Loucy (cell line): ENCODE data around the gene DNAH8.
"Not testable (repeated sequence)": the region's sequence is repeated elsewhere in the genome, so short reads cannot be mapped to it uniquely, and the experiment has no call there.

Experiments used
- H2AFZ ChIP-seq: fragments of 200-600 bp; sonication (generic); 2 replicates; pipeline ENCODE4 v1.6.0; 2016; ENCODE audit warnings: antibody characterized with exemption, mild to moderate bottlenecking, low read length, moderate library complexity
- H3F3A ChIP-seq: fragments of 200-600 bp; 2 replicates; pipeline ENCODE4 v1.6.0; 2016; ENCODE audit warnings: antibody characterized with exemption, low read depth, mild to moderate bottlenecking
- H3K27me3 ChIP-seq: fragments of 200-600 bp; sonication (generic); 2 replicates; pipeline ENCODE4 v1.6.1; 2014; ENCODE audit warnings: low read length, mild to moderate bottlenecking; ENCODE audit not compliant: insufficient read depth, poor library complexity, severe bottlenecking
- H3K36me3 ChIP-seq: fragments of 200-600 bp; sonication (generic); 2 replicates; pipeline ENCODE4 v1.6.1; 2016; ENCODE audit warnings: low read length; ENCODE audit not compliant: insufficient read depth
- H3K4me1 ChIP-seq: fragments of 200-600 bp; sonication (generic); 2 replicates; pipeline ENCODE4 v1.5.1; 2014; ENCODE audit warnings: low read length, mild to moderate bottlenecking; ENCODE audit not compliant: insufficient read depth, poor library complexity, severe bottlenecking
- H3K4me2 ChIP-seq: fragments of 200-600 bp; sonication (generic); 2 replicates; pipeline ENCODE4 v1.6.0; 2014; ENCODE audit warnings: antibody characterized with exemption, low read length, low read depth, mild to moderate bottlenecking; ENCODE audit not compliant: poor library complexity, severe bottlenecking
- H3K4me3 ChIP-seq: fragments of 200-600 bp; sonication (generic); 2 replicates; pipeline ENCODE4 v1.5.1; 2014; ENCODE audit warnings: low read length, mild to moderate bottlenecking, mixed read lengths; ENCODE audit not compliant: poor library complexity, severe bottlenecking
- H3K79me2 ChIP-seq: fragments of 200-600 bp; sonication (generic); 2 replicates; pipeline ENCODE4 v1.6.1; 2014; ENCODE audit warnings: low read length; ENCODE audit not compliant: insufficient read depth
- H3K9ac ChIP-seq: fragments of 200-600 bp; sonication (generic); 2 replicates; pipeline ENCODE4 v1.6.0; 2014; ENCODE audit warnings: mild to moderate bottlenecking, low read depth, low read length, moderate library complexity; ENCODE audit not compliant: poor library complexity, severe bottlenecking
- H3K9me2 ChIP-seq: fragments of 200-600 bp; sonication (generic); replicated peaks from 2 replicates; pipeline ENCODE4 v1.6.1; 2016; ENCODE audit warnings: low read depth, low read length, mixed read lengths
- H3K9me3 ChIP-seq: fragments of 200-600 bp; sonication (generic); 2 replicates; pipeline ENCODE4 v1.6.1; 2014; ENCODE audit warnings: mild to moderate bottlenecking, antibody characterized with exemption, low read length, low read depth; ENCODE audit not compliant: insufficient read depth
- H4K20me1 ChIP-seq: fragments of 200-600 bp; sonication (generic); 2 replicates; pipeline ENCODE4 v1.6.0; 2014; ENCODE audit warnings: antibody characterized with exemption, low read length, mild to moderate bottlenecking; ENCODE audit not compliant: insufficient read depth, poor library complexity, severe bottlenecking
- CTCF ChIP-seq: fragments of 200-600 bp; sonication (generic); conservative IDR thresholded peaks from 2 replicates; pipeline ENCODE4 v1.5.1; 2014; ENCODE audit warnings: mild to moderate bottlenecking, antibody characterized with exemption, low read length
- EZH2phosphoT487 ChIP-seq: fragments of 200-600 bp; IDR thresholded peaks from 2 replicates; pipeline ENCODE4 v1.6.1; 2018; ENCODE audit warnings: antibody characterized with exemption, mild to moderate bottlenecking, moderate library complexity, borderline replicate concordance

DNAH8 gene

GRCh38 chr6:38697846-38698245 is 17.3 kb upstream of the DNAH8 start:
- Histone ChIP-seq H3K36me3 (no peaks in the 10 kb centered on the region), H3K9me3 (no peaks in the 10 kb centered on the region), H3K4me2 (peak overlapping the region; percentile 55), H3K79me2 (peaks cover 78% of the 10 kb centered on the region), H3F3A (no peaks in the 10 kb centered on the region), H3K9me2 (no peaks in the 10 kb centered on the region), H3K4me3 (peak overlapping the region; percentile 40), H2AFZ (no peak overlapping the region), H3K27me3 (peaks cover 4% of the 10 kb centered on the region), H3K4me1 (peaks cover 38% of the 10 kb centered on the region), H3K9ac (no peak overlapping the region), H4K20me1 (peaks cover 30% of the 10 kb centered on the region)
- TF ChIP-seq CTCF = no peak
- no peak for TF ChIP-seq EZH2phosphoT487

DNA sequence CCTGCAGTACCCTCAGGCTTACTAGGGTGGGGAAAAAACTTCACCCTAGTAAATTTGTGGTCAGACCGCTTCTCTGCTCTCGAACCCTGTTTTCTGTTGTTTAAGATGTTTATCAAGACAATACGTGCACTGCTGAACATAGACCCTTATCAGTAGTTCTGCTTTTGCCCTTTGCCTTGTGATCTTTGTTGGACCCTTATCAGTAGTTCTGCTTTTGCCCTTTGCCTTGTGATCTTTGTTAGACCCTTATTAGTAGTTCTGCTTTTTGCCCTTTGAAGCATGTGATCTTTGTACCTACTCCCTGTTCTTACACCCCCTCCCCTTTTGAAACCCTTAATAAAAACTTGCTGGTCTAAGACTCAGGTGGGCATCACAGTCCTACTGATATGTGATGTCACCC is 15.4 kb upstream of the DNAH8 start:
- not testable (repeated sequence) for H3K27me3 ChIP-seq, H3K4me2 ChIP-seq, H3K9ac ChIP-seq, H3K9me2 ChIP-seq, H3F3A ChIP-seq, H3K9me3 ChIP-seq, H2AFZ ChIP-seq, H3K36me3 ChIP-seq
- Histone ChIP-seq H4K20me1 (peaks cover 30% of the 10 kb centered on the region), H3K4me1 (peaks cover 45% of the 10 kb centered on the region), H3K4me3 (peak overlapping the region; percentile 97), H3K79me2 (peaks cover 65% of the 10 kb centered on the region)

DNA sequence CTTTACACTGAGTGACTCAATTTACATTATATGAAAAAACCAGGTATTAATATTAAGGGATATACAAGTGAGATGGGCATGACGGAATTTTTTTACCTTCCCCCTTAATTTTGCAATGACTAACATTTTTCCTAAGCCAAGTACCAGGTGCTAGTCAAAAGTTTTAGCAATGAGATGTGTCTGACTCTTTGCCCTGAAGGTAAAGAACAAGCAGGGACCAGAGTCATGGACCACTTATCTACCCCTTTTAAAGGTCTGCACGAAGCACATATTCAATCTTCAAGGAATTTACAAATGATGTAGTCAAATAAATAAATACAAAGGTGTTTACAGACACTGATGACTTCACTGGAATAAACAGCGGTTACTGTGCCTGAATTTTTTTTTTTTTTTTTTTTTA is 13.6 kb upstream of the DNAH8 start:
- Histone ChIP-seq H3K79me2 (peaks cover 50% of the 10 kb centered on the region), H3K9me2 (no peaks in the 10 kb centered on the region), H3K9me3 (no peaks in the 10 kb centered on the region), H3K36me3 (no peaks in the 10 kb centered on the region), H3K4me2 (peak overlapping the region; percentile 83), H3K9ac (no peak overlapping the region), H2AFZ (no peak overlapping the region), H3K27me3 (peaks cover 5% of the 10 kb centered on the region), H4K20me1 (peaks cover 20% of the 10 kb centered on the region), H3K4me1 (peaks cover 34% of the 10 kb centered on the region), H3K4me3 (peak overlapping the region; percentile 97), H3F3A (no peaks in the 10 kb centered on the region)
- TF ChIP-seq EZH2phosphoT487 = no peak

DNA sequence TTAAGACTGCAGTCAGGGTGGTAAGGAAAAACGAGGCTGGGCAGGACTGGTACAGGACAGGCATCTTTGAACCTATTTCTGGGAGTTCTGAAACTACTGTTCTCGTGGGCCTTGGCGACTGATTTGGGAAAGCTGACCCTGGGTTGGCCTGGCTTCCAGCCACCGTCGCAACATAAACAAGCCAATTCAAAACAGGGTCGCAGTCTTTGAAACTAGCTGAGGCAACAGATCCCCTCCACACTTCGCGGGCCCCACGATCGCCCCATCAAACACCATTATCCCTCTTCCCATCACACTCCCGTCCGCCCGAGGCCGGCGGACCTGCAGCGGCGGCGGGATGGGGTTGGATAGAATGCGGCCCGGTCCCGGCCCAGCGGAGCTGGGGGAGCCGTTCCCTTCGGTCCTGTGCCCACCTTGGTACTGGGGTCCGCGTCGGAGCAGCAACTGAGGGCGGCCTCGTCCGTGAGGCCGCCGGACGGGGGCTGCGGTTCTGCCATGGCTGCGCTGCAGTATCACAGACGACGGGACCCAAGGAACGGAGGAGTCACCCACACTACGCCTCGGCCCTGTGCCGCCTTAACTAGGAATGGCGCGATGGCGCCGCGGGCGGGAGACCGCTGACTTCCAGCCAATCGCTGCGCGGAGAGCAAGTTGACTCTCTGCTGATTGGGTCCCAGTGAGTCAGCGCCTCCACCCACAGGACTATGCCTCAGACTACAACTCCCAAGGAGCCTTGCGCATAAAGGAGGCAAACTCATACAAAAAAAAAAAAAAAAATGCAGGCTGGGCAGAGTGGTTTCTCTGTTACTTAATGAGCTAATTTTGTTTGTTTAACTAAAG is 12.3 kb upstream of the DNAH8 start, which contains the start of gene GLO1:
Gene GLO1, minus strand, starts transcription at position 588 of the 840 bp plus-strand sequence. Its CDS starts 91 bp downstream, at position 497.
- no peak for TF ChIP-seq CTCF
- TF ChIP-seq EZH2phosphoT487 = no peak
- Histone ChIP-seq H3K4me1 (peaks cover 25% of the 10 kb centered on the region), H3K36me3 (no peaks in the 10 kb centered on the region), H3K27me3 (peaks cover 5% of the 10 kb centered on the region), H3K79me2 (peaks cover 38% of the 10 kb centered on the region), H3K9me2 (no peaks in the 10 kb centered on the region), H3F3A (no peaks in the 10 kb centered on the region), H3K4me3 (peak within 1 kb of the TSS; percentile 97), H3K9me3 (no peaks in the 10 kb centered on the region), H3K4me2 (peak within 1 kb of the TSS; percentile 83), H2AFZ (peak within 1 kb of the TSS; percentile 89), H3K9ac (peak within 1 kb of the TSS; percentile 93), H4K20me1 (peaks cover 14% of the 10 kb centered on the region)
